Osteocyte (in vitro differentiated cells): ENCODE results near the gene ROM1. TPM values are rescaled to one million over a fixed set of nuclear protein-coding genes. Genes with fewer than 3 reads are reported as not detected.

Source experiments
- DNase-seq: peaks from one replicate; pipeline ENCODE4 v3.0.0; 2021; ENCODE audit warnings: mixed read lengths; ENCODE audit not compliant: unreplicated experiment; ENCODE audit errors: extremely low spot score
- H3K27ac Mint-ChIP-seq: one replicate; pipeline ENCODE4 v1.8.0; 2021; ENCODE audit warnings: mild to moderate bottlenecking, mixed read lengths; ENCODE audit not compliant: unreplicated experiment
- H3K27me3 Mint-ChIP-seq: one replicate; pipeline ENCODE4 v1.8.0; 2021; ENCODE audit warnings: mixed read lengths; ENCODE audit not compliant: unreplicated experiment
- H3K36me3 Mint-ChIP-seq: one replicate; pipeline ENCODE4 v1.8.0; 2021; ENCODE audit warnings: mixed read lengths; ENCODE audit not compliant: unreplicated experiment
- H3K4me1 Mint-ChIP-seq: one replicate; pipeline ENCODE4 v1.8.0; 2021; ENCODE audit warnings: mixed read lengths; ENCODE audit not compliant: unreplicated experiment
- H3K4me3 Mint-ChIP-seq: one replicate; pipeline ENCODE4 v1.8.0; 2021; ENCODE audit warnings: mild to moderate bottlenecking, moderate library complexity, mixed read lengths; ENCODE audit not compliant: unreplicated experiment
- H3K9me3 Mint-ChIP-seq: one replicate; pipeline ENCODE4 v1.8.0; 2021; ENCODE audit warnings: mixed read lengths; ENCODE audit not compliant: unreplicated experiment
- total RNA-seq: library from RNA; stranded (reverse); gene quantifications from 2 replicates; pipeline ENCODE4 v1.2.1, GENCODE V29; 2021
- TF ChIP-seq, protein P1 (sequence below): fragments of 200-600 bp; sonication (generic); IDR thresholded peaks from 2 replicates; pipeline ENCODE4 v1.5.0; 2021; ENCODE audit warnings: antibody characterized with exemption, mild to moderate bottlenecking, moderate library complexity

ROM1 gene
- total RNA-seq, 1 donor from 2014 or later: 4.4 TPM

DNA sequence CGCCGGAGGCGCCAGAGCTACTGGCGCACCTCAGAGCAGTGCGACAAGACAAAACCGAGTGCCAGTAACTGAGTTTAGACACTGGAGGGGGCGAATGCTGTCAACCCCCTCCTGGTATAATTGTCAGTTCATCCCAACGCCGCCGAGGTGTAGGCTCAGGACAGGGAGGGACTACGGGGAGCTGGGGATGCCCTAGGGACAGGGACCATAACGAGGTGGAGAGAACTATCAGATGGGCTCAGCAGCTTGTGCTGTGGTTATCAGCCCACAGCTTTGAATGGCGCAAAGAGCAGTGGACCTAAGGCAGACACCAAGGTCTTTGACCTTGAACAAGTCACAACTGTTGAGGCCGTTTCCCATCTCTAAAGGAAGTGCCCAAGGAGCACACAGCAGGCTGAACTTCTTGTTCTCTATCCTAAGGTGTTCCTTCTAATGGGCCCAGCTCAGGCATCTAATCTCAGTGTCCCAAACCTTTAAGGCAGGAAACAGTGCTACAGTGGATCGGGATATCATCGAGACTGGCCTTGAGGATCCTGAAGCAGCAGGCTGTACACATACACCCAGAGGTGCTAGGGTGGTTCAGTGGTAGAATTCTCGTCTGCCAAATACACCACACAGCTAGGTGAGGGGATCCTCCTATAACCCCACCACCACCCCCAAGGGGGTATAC is 20.8 kb upstream of the ROM1 start:
- Mint-ChIP-seq H3K4me1 (peaks cover 33% of the 10 kb centered on the region), H3K4me3 (peak overlapping the region; percentile 90), H3K27me3 (no peaks in the 10 kb centered on the region), H3K36me3 (peaks cover 24% of the 10 kb centered on the region), H3K27ac (peak overlapping the region; percentile 96), H3K9me3 (no peaks in the 10 kb centered on the region)
- TF ChIP-seq, protein P1, sequence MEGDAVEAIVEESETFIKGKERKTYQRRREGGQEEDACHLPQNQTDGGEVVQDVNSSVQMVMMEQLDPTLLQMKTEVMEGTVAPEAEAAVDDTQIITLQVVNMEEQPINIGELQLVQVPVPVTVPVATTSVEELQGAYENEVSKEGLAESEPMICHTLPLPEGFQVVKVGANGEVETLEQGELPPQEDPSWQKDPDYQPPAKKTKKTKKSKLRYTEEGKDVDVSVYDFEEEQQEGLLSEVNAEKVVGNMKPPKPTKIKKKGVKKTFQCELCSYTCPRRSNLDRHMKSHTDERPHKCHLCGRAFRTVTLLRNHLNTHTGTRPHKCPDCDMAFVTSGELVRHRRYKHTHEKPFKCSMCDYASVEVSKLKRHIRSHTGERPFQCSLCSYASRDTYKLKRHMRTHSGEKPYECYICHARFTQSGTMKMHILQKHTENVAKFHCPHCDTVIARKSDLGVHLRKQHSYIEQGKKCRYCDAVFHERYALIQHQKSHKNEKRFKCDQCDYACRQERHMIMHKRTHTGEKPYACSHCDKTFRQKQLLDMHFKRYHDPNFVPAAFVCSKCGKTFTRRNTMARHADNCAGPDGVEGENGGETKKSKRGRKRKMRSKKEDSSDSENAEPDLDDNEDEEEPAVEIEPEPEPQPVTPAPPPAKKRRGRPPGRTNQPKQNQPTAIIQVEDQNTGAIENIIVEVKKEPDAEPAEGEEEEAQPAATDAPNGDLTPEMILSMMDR: no peak
- no peak for DNase-seq

DNA sequence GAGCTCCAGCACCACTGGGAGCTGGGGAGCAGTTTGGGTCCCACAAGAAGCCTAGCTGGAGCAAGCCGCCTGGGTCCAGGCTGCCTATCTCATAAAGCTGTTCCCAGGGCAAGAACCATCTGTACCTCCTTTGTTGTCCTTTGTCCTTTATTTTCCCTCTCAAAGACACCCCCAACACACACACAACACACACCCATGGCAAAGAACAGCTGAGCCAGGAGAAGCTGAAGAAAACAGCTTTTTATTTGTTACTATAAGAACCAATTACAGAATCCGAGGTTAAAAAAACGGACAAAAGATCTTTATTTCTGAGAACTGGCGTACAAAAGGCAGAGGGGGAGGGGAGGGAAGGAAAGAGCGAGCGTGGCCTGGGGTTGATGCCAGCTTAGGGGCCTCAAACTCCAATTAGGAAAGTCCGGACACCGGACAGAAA is 20.1 kb upstream of the ROM1 start:
- H3K36me3 Mint-ChIP-seq: peaks cover 31% of the 10 kb centered on the region
- H3K27me3 Mint-ChIP-seq: no peaks in the 10 kb centered on the region
- H3K9me3 Mint-ChIP-seq: no peaks in the 10 kb centered on the region
- TF ChIP-seq, protein P1: no peak
- no peak for DNase-seq
- H3K27ac Mint-ChIP-seq: peak overlapping the region; percentile 96
- H3K4me3 Mint-ChIP-seq: no peak overlapping the region
- H3K4me1 Mint-ChIP-seq: peaks cover 33% of the 10 kb centered on the region

DNA sequence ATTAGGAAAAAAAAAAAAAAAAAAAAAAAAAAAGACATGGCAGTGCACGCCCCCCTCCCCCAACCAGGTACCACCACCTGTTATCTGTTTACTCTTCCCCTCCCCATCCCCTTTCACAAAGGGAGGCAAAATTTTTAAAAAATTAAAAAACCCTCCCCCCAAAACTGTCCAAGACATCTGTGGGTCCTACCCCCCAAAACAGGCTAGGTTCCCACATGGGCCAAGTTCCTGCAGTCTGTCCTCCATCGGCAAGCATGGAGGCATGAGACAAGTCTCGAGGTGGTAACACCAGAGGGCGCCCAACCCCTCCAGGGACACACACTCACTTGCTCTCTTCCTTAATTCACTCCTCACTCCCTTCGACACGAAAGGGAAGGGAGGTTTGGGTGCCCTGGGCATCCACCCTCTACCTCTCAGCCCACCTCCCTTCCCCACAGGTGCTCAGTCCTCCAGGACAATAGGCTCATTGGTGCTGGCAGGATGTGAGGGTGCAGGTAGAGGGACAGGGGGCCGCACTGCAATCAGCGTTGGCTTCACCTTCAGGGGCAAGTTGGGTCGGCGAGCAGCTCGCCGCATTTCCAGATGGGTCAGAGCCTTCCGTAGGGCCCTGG is 19.5 kb upstream of the ROM1 start:
- peak overlapping the region; percentile 57 for H3K4me3 Mint-ChIP-seq
- H3K4me1 Mint-ChIP-seq: peaks cover 33% of the 10 kb centered on the region
- no peaks in the 10 kb centered on the region for H3K9me3 Mint-ChIP-seq
- H3K27me3 Mint-ChIP-seq: no peaks in the 10 kb centered on the region
- DNase-seq: no peak
- H3K27ac Mint-ChIP-seq: peak overlapping the region; percentile 96
- TF ChIP-seq, protein P1: peak; percentile 58
- H3K36me3 Mint-ChIP-seq: peaks cover 35% of the 10 kb centered on the region

GRCh38 chr11:62595124-62595523 is 17.9 kb upstream of the ROM1 start:
- Mint-ChIP-seq H3K27ac (no peak overlapping the region), H3K9me3 (no peaks in the 10 kb centered on the region), H3K27me3 (no peaks in the 10 kb centered on the region), H3K4me1 (peaks cover 43% of the 10 kb centered on the region), H3K4me3 (no peak overlapping the region), H3K36me3 (peaks cover 49% of the 10 kb centered on the region)
- no peak for DNase-seq
- TF ChIP-seq, protein P1: no peak

DNA sequence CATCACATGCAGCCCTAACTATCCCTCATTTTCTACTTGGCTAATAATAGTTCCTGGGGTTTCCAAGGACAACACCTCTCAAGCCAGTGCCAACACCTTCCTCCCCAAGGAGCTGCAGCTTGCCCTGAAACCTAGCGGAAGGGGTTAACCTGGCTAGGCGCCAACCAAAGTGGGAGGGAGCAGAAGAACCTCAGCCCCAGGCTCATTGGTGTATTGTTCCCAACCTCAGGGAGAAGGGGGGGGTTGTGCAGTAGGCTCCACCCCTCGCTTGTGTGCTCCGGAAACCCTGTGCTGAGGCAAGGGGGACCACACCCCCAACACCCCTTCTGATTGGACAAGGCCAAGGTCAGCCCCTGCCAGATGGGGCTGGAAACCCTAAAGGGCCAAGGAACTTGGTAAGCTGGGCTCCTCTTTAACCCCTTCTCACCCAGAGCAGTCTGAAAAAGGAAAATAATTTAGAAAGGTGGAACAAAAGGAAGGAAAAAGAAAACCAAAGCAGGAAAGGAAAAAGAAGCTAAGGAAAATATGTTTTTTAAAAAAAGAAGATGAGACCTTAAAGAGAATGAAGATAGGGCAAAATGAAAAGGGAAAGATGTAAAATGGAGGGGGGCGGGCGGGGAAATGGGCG is 13.9 kb upstream of the ROM1 start:
- Mint-ChIP-seq H3K27ac (peak overlapping the region; percentile 96), H3K4me3 (peak overlapping the region; percentile 84), H3K27me3 (no peaks in the 10 kb centered on the region), H3K9me3 (no peaks in the 10 kb centered on the region), H3K36me3 (peaks cover 45% of the 10 kb centered on the region), H3K4me1 (peaks cover 32% of the 10 kb centered on the region)
- TF ChIP-seq, protein P1: no peak
- peak; percentile 93 for DNase-seq
